NCI-H128 (cell line): ENCODE data around the gene KBTBD4.
A peak's percentile ranks its signal among the peaks of the same experiment; 100 is the strongest.
"Not testable (repeated sequence)": the region's sequence is repeated elsewhere in the genome, so short reads cannot be mapped to it uniquely, and the experiment has no call there.

Source experiments
- DNase-seq: peaks from one replicate; lab custom pipeline; 2025; ENCODE audit not compliant: unreplicated experiment; lab: John Stamatoyannopoulos, UW

Gene KBTBD4

GRCh38 chr11:47591764-47592163 is 13.0 kb upstream of the KBTBD4 start:
- DNase-seq = no peak

GRCh38 chr11:47589977-47590861 is 11.4 kb upstream of the KBTBD4 start:
- no peak for DNase-seq

- no peak for DNase-seq
Measured at GRCh38 chr11:47589584-47589976, 10.8 kb upstream of the KBTBD4 start.

DNA sequence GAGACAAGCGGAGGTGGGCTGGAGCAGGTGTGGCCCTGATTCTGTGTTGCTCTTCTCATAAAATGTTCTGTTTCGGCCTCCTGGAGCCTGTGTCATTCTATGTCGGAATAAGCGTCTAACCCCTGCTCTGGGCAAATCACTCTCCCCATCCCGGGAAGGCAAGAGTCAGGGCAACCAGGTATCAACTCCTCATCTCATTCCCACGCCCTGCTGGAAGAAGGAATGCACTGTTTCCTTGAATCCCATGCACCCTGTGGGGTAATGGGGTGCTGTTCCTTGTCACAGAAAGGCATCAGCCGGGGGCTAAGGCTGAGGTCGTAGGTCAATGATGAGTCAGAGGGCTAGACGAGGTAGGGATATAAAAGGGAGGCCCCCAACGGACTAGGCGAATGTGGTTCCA is 10.3 kb upstream of the KBTBD4 start:
- no peak for DNase-seq

- no peak for DNase-seq
Measured at GRCh38 chr11:47587723-47588326, 9.1 kb upstream of the KBTBD4 start.

GRCh38 chr11:47587039-47587716 is 8.4 kb upstream of the KBTBD4 start:
- no peak for DNase-seq

DNA sequence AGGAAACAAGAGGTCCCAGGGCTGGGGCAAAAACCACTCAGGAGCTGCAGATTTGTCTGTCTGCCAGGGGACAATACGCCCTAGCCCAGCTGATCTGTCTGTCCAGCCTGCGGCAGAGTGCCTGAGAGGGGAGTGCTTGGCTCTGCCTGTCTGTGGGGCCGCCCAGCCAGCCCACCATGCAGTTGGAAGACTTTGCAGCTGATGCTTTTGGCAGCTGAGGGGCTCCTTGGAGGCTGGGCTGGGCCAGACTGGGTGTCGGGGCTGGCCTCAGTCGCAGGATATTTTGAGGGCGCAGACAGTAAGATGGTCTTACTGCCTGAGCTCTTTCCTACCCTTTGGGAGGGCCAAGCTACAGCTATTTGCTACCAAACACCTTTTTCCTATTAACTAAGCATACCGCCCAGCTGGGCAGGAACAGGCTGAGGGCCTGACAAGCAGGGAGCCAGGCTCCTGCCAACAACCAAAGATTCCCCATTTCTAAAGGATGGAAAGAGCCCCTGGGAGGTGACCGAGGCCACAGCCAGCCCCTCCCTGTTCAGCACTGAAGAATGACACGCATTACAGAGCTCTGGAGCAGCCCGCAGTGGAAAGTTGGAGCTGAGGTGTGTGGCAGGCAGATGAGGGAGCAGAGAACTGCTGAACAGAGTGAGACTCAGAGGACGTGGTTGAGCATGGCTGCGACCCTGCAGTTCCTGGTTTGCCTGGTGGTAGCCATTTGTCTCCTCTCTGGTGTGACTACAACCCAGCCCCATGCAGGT is 7.5 kb upstream of the KBTBD4 start, which contains the start of gene FAM180B:
TSS of gene FAM180B (plus strand) at position 581 of the 758 bp plus-strand sequence. CDS start at position 672, 91 bp downstream.
- DNase-seq = no peak

DNA sequence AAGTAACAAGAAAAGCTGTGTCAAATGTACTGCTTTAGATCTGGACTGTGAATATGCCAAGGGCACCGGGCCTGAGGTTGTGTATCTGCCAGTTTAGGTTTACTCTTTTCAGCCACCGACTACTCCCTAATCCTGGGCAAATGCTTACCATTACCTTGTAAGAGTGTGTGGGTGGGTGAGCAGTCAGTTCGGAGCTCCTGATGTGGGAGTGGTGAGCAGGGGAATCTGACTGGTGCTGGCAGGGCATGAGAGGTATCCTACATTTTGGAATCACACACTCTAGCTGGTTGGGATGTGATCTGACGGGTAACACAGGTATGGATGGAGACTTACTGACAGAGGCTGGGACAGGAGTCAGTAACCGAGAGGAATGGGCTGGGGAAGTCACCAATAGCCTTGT is 5.1 kb upstream of the KBTBD4 start:
- DNase-seq = no peak

DNA sequence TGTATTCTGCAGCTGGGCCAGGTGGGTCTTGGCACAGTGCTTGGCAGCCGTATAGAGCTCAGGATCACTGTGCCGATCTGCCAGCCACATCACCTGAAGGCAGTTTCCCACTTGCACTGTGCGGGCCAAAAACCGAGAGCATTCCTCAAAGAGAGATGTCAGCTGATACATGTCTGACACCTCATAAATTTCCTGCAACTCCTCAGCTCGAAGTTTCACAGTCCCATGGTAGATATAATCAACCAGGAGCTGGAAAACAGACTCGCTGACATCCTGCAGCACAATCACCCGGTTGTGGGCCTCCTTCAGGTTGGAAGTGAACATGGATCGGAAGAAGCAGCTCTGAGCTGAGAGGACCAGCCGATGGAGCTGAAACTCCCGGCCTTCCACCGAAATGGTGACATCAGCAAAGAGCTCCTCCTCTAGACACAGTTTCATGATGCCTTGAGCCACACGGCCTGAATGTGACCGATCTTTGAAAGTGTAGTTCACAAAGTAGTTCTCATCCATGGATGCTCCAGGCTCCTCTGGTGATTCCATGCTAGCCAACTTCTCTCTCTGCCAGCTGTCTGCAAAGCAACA is 1.2 kb downstream of the KBTBD4 start:
- DNase-seq = no peak

- DNase-seq = no peak
Measured at GRCh38 chr11:47573321-47573720, 5.4 kb downstream of the KBTBD4 start.

GRCh38 chr11:47572715-47573255 is 6.0 kb downstream of the KBTBD4 start:
- DNase-seq = peak; percentile 23

DNA sequence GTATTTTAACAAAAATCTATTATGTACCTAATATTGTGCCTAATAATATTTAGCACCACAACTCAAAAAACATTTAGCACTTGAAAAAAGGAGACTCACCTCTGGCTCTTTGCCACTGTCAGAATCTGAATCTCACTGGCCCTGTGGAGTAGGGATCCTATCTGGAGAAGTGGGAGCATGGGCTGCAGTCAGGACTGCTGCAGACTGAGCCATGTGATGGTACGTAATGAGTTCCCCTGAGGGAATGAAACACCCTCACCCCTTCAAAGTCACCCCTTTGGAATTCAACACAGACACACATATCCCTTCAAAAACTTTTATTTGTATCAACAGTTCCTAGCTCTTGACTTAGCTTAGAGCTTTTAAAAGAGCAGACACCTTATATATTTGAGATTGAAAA is 6.9 kb downstream of the KBTBD4 start:
- DNase-seq = no peak

GRCh38 chr11:47571357-47571729 is 7.4 kb downstream of the KBTBD4 start:
- no peak for DNase-seq

DNA sequence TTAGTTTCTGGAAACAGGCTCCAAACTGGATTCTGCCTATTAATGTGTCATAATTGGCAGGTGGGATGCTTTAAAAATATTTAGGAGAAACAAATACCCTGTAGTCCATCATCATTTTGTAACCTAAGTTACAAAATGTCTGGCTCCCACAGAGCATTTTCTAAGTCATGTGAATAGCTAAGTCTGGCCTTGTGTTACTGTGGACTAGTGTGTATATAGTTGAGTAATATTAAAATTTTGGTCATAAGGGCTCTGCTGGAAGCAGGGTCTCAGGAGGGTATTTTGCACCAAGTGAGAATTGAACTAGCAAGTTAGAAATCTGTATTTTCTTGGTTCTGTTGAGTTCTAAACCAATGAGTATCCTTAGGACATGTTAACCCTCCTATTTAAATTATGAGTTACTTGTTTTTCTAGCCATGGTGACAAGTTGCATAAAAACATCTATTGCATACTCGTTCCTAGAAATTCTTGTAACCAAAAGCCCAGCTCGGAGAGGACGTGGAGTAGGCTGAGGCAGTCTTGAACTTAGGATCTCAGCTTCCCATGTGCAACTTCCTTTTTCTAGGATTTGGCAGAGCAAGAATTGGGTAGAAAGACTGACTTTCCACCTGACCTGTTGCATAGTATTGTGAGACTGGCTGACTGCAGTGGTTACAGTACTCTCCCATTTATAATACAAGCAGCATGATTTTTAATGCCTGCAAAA is 8.0 kb downstream of the KBTBD4 start:
- DNase-seq = no peak

- DNase-seq = no peak
Measured at GRCh38 chr11:47569646-47570045, 9.1 kb downstream of the KBTBD4 start.

DNA sequence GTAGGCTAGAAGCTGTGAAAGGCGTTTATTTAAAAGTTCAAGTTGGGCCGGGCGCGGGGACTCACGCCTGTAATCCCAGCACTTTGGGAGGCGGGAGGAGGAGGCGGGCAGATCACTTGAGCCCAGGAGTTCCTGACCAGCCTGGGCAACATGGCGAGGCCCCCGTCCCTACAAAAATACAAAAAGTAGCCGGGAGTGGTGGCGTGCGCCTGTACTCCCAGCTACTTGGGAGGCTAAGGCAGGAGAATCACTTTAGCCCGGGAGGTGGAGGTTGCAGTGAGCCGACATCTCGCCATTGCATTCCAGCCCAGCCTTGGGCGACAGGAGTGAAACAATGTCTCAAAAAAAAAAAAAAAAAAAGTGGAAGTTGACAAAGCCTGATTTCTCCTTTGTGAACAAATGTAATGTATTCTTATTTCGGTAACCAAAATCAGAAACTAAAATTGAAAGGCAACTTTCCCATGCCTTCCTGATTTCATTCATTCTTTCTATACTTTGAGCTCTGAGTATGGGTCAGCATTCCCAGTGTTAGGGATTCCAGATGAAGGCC is 12.5 kb downstream of the KBTBD4 start:
- no peak for DNase-seq

- no peak for DNase-seq
Measured at GRCh38 chr11:47565340-47566148, 13.2 kb downstream of the KBTBD4 start, which contains the start of gene PTPMT1. Gene PTPMT1, plus strand, starts transcription at chr11:47565599. Its CDS starts 24 bp downstream, at chr11:47565623.

DNA sequence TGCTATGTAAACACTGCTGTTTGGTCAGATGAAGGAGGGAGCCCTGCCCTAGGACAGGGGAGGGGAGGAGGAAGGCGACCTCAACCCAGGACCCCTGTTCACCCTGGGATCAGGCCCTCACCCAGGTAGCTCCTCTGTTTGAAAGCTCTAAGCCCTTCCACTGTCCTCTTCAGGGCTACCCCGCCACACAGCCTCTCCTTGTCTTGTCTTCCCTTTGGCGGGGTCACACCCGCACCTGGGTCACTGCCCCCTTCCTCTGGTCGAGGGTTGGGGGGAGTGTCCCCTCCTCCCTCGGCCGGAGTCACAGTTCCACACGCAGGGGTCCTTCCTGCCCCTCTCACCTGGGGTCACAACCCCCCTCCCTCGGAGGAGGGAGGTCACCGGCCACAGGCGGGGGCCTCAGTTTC is 13.8 kb downstream of the KBTBD4 start:
- no peak for DNase-seq

DNA sequence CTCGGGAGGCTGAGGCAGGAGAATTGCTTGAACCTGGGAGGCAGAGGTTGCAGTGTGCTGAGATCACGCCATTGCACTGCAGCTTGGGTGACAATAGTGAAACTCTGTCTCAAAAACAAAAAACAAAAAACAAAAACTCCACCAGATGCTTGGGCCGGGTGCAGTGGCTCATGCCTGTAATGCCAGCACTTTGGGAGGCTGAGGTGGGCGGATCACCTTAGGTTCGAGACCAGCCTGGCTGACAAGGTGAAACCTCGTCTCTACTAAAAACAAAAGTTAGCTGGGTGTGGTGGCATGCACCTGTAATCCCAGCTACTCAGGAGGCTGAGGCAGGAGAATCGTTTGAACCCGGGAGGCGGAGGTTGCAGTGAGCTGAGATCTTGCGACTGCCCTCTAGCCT is 14.4 kb downstream of the KBTBD4 start:
- DNase-seq = not testable (repeated sequence)
